HG03196 (cell line): ENCODE data around the gene WDR45B.

Experiments used
- ATAC-seq: cut with Tn5 transposase; IDR thresholded peaks from one replicate; pipeline ENCODE4 v1.9.1; 2021; ENCODE audit not compliant: unreplicated experiment

The WDR45B gene

GRCh38 chr17:82633343-82633742, 14.9 kb downstream of the WDR45B start:
- ATAC-seq = no peak

DNA sequence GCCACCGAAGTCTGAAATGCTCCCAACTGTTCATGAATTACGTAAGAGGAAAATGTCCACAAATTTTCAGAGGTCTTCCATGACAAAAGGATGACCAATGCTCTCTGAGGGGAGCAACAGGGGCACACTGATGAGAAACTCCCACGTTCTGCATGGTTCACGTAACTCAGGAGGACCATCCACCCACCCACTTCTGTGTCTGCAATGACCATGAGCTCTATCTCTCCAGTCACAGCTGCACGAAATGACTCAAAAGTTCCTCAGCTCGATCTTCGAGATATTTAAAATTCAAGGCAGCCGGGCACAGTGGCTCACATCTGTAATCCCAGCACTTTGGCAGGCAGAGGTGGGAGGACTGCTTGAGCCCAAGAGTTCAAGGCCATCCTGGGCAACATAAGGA, 15.8 kb downstream of the WDR45B start:
- ATAC-seq = no peak

GRCh38 chr17:82631544-82631943, 16.7 kb downstream of the WDR45B start:
- no peak for ATAC-seq

DNA sequence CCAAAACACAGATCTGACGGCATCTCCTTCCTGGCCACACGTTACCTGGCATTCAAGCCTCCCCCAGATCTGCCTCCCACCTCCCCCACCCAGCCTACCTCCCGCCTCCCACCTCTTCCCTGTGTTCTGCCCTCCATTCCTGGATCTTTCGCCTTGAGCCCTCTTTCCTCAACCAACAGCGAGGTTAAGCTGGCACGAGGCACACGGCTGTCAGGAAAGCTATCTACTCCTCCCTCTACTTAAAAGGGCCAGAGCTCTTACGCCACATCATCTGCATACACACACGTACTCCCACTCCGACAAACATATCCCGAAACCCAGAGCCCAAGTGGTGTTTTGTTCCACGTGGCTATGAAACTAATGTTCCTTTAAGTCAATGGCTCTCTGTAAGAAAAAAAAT, 18.0 kb downstream of the WDR45B start:
- no peak for ATAC-seq

DNA sequence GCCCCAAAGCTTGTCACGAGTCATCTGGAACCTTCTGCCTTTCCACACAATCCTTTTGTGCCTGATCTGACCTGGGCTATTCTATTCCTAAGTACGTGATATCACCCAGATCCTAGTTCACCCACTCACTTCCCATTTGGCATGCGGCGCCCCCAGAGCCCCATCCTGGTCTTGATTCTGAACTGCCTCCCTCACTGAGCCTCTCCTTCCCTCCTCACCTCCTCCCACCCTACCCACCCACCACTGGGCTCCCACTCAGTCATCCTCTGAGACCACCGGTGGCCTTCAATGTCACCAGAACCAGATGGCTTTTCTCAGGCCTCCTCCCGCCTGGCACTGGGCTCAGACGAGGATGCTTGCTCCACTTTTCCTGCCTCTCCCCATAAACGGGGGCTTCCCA, 18.5 kb downstream of the WDR45B start:
- ATAC-seq = no peak

DNA sequence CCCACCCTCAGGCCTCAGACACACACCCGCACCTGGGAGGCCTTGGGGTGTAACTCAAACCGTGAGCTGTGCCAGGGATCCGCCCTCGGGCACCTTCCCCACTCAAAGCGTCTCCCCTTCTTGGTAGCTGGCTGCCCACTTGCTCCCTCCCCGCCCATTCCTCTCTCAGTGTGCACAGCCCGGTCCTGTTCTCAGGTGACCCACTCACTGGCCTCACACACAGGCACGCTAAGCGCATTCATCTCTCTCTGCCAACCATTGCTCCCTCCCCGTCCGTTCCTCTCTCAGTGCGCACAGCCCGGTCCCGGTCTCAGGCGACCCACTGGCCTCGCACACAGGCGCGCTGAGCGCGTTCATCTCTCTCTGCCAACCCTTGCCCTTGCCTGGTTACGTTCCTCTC, 20.8 kb downstream of the WDR45B start:
- ATAC-seq = no peak

DNA sequence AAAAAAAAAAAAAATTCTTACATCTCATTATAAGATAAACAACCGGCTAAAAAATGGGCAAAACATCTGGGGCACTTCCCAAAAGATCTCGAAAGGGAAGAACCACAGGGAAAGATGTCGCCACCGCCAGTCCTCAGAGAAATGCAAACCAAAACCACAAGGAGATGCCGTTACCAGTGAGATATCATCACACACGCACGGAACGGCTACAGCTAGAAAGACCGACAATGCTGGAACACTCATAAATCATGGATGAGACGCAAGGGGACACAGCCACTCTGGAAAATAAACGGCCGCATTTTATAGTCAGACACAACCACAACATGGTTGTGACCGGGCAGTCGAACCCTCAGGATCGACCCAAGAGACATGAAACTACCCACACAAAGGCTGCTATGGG, 24.5 kb downstream of the WDR45B start:
- ATAC-seq = no peak

- no peak for ATAC-seq
These were observed 28.6 kb downstream of the WDR45B start for GRCh38 chr17:82619641-82620040.

- ATAC-seq = no peak
These were observed 29.0 kb downstream of the WDR45B start for GRCh38 chr17:82619211-82619610.

DNA sequence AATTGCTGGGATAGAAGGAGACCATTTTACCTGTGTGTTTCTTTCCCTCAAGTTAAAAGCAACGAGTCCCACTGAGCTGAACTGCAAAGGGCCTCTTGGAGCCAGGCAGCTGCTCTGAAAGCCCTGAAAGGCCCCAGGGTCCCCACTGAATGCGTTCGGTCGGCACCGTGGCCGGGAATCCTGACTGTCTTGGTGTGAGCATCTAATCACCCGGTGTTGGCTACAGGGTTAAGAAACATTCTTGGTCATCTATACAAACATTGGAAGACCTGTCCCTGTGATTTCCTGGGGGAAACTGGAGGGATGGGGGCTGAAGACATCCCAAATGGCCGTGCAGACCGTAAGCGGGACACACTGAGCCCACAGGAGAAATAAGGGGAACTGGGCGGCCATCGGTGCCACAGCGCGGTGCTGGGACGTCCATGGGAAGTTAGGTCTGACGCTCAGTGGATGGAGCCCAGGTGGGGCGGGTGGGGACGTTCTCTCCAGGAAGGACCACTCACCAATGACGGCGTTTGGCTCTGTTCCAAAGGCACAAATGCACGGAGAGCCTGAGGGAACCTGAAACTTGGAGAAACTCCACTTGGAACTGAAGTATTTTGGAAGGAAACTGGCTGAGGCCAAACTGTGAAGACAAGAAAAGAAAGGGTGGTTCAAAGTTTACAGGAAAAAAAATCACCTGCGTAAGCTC, 32.1 kb downstream of the WDR45B start:
- ATAC-seq = no peak

- no peak for ATAC-seq
These were observed 32.9 kb downstream of the WDR45B start for GRCh38 chr17:82615084-82616020.

GRCh38 chr17:82614095-82614631, 34.1 kb downstream of the WDR45B start:
- no peak for ATAC-seq

DNA sequence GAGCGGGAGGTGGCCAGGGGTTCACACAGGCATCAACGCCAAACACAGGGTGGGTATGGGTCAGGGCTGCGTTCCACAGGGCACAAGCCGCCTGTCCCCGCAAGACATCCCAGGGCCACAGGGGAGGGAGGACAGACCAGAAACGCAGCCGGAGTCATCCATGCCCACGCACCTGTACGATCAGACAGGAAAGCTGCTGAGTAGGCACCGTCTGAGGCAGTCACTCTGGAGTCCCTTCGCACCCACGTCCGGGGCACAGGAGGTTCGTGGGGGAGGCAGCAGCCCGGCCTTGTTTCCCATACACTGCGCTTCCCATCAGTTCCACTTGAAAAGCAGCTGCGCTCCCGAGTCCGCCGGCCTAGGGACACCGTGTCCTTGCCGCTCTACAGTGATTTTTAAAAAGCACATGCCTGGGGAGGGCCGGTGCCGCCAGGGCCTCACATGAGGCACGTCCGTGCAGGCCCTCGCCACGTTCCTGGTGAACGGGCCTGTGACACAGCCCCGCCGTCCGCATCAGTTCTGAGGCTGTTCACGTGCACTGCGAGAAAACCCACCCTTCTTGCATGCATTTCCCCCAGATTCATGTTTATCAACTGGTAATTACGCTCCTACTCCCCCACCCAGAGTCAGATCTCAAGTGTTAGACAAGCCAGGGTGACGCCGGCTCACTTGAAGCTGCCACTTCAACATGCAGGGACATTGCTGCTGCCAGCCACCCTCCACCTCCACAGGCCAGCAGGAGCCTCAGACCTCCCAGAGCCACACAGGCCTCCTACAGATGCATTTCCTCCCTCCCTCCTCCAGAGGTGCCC, 34.8 kb downstream of the WDR45B start:
- ATAC-seq = no peak

GRCh38 chr17:82611140-82612058, 36.8 kb downstream of the WDR45B start:
- no peak for ATAC-seq

- no peak for ATAC-seq
These were observed 38.6 kb downstream of the WDR45B start for GRCh38 chr17:82609655-82610054.

DNA sequence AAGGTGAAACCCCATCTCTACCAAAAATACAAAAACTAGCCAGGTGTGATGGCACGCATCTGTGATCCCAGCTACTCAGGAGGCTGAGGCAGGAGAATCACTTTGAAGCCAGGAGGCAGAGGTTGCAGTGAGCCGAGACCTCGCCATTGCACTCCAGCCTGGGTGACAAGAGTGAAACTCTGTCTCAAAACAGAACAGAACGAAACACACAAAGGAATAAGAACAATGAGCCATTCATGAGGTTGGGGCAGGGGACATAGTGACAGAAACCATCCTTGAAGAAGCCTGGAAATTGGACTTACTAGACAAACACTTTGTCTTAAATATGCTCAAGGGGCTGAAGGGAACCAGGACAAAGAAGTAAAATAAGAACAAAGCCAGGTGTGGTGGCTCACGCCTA, 39.4 kb downstream of the WDR45B start:
- no peak for ATAC-seq

DNA sequence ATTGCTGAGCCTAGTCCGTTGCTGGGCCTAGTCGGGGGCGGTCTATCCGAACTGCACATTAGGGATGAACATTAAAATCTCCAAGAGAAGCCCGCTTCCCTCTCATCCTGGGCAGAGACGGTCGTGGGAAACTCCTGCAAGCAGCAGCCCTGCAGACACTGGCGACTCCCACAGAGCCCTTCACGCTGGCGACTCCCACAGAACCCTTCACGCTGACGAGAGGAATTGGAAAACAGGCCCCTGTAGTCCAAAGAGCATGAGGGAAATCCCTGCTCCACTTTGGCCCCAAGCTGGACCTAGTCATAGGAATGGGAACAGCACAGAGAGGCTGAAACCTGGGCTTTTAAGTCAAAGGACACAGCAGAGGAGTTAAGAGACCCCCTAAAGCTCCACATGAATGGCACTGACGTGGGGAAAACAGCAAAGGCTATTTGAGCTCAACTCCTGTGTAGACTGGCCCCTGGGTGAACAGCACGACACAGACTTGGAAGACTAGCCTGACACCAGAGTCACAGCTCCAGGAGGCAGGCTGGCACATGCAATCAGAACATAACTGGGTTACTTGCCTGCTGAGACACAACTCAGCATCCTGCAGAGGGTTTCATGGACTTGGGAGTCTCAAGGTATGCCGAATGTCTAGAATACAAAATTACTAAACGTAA, 42.2 kb downstream of the WDR45B start:
- no peak for ATAC-seq

DNA sequence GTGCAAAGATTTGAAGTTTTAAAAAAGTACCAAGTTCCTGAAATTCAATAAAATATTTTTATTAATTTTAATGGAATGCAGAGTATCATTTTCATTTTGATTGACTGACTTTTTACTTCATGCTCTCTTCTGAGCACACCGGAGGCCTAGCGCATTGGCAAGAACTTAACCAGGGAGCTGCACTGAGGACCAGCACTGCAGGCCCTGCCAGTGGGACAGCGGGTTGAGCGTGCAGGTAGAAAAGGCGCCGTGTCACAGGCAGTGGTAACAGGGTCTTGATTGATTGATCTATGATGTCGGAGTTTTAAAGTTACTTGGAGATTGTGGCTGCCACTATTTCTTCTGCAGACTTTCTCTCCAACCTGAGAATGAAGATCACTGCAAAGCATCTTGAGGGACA, 43.7 kb downstream of the WDR45B start:
- ATAC-seq = no peak

- ATAC-seq = no peak
These were observed 44.2 kb downstream of the WDR45B start for GRCh38 chr17:82603981-82604448.
